Measurements from ENCODE around the gene C5orf46. TPM values are rescaled to one million over a fixed set of nuclear protein-coding genes. Genes with fewer than 3 reads are reported as not detected.

The C5orf46 gene
- total RNA-seq, 1 experiment from 2014 or later = 78.7 TPM

DNA sequence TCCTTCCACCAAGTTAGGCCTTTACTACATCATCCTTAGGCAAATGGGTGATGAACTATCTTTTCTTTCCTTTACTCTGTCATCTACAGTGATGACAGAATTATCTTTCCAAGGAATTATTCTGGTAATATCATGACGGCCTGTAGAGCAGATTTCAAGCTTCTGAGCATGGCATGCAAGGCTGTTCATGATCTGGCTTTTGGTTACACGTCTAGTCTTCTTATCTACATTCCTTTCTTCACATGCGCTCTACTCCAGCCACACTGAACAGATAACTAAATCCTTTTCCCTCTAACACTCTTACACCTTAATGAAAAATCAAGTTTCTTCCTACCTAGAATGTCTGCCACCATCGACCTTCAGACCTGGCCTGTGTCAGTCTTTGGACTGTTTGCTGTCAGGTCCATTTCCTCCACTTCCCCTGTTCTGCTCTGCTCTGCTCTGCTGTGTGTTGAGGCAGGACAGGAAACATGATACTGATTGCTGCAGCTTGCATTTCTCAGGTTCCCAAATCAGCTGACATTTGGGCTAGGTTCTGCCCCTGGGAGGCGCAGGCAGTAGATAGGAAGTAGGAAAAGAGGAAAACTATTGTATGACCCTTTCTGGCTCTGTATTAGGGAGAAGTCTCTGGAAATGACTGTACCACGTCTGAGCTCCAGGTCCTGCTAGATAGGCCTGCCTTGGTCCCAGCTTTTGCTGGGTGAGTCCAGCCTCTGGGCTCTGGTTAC lies 23.6 kb downstream of the C5orf46 start:
- H3K4me1 ChIP-seq (ENCODE audit: insufficient read depth, low read length) = peaks cover 10% of the 10 kb centered on the region
- ATAC-seq = no peak
- ChIA-PET CTCF (interaction anchor here (0.5 to 0.6 kb wide), 2 partner anchors 53 to 225 kb away, joined by 3 read pairs; no protein-coding TSS in a partner anchor), POLR2A (ENCODE audit: unreplicated experiment) (no interaction called here)
- no peak for DNase-seq
- H2AFZ ChIP-seq (ENCODE audit: low read length) = no peak overlapping the region
- peaks cover 19% of the 10 kb centered on the region; the same call in 1 of the 2 replicates for H3K36me3 ChIP-seq (ENCODE audit: low read depth, low read length)
- BruUV-seq (replicated peaks) = no TSS peak
- intact Hi-C loops (cut with micrococcal nuclease) = no loop called here
- no peak overlapping the region for H3K9ac ChIP-seq (ENCODE audit: low read length)
- no peaks in the 10 kb centered on the region for H3F3A ChIP-seq (ENCODE audit: low read length, unreplicated experiment)
- H3K4me3 ChIP-seq (ENCODE audit: low read length) = no peak overlapping the region
- H3K9me2 ChIP-seq (replicated peaks; ENCODE audit: low read length) = no peaks in the 10 kb centered on the region
- no peaks in the 10 kb centered on the region for H3K9me3 ChIP-seq (ENCODE audit: low read length)
- H3K4me2 ChIP-seq (ENCODE audit: low read length) = no peak overlapping the region
- H4K20me1 ChIP-seq (ENCODE audit: low read length) = no peaks in the 10 kb centered on the region
- no peaks in the 10 kb centered on the region for H3K79me2 ChIP-seq (ENCODE audit: low read length)
- H3K27ac ChIP-seq (ENCODE audit: low read length) = no peak overlapping the region
- no peaks in the 10 kb centered on the region for H3K27me3 ChIP-seq (ENCODE audit: low read length)
- TF ChIP-seq, protein P1, sequence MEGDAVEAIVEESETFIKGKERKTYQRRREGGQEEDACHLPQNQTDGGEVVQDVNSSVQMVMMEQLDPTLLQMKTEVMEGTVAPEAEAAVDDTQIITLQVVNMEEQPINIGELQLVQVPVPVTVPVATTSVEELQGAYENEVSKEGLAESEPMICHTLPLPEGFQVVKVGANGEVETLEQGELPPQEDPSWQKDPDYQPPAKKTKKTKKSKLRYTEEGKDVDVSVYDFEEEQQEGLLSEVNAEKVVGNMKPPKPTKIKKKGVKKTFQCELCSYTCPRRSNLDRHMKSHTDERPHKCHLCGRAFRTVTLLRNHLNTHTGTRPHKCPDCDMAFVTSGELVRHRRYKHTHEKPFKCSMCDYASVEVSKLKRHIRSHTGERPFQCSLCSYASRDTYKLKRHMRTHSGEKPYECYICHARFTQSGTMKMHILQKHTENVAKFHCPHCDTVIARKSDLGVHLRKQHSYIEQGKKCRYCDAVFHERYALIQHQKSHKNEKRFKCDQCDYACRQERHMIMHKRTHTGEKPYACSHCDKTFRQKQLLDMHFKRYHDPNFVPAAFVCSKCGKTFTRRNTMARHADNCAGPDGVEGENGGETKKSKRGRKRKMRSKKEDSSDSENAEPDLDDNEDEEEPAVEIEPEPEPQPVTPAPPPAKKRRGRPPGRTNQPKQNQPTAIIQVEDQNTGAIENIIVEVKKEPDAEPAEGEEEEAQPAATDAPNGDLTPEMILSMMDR (conservative IDR thresholded peaks at IDR 0.05; ENCODE audit: low read depth, low read length) = no peak
- no peak for TF ChIP-seq EZH2phosphoT487 (IDR thresholded peaks at IDR 0.05; ENCODE audit: borderline replicate concordance, low read length)
- no peak for TF ChIP-seq EZH2 (IDR thresholded peaks at IDR 0.05; ENCODE audit: low read length, unreplicated experiment)

DNA sequence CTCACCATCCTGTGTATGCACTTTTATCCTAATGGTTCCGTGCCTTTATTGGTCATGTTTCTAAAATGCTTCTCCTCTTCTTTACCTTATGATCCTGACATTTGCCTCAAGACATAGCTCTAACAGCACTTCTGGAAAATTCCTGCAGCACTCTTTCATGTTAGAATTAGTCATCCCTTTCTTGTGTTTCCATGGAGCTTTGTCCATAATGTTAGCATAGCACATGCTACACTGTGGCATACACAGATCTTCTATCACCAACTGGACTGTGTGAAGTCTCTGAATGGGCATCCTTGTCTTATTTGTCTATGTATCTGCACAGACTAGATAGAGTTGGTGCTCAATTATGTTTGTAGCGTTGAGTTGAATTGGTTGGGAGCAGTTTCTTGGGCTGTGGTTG lies 25.9 kb downstream of the C5orf46 start:
- H3K27me3 ChIP-seq (ENCODE audit: low read length) = no peaks in the 10 kb centered on the region
- ATAC-seq = peak; percentile 43; the same call in 1 of the 2 replicates
- ChIA-PET POLR2A (ENCODE audit: unreplicated experiment) (interaction anchor here (1.2 kb wide), 1 partner anchor 55 kb away, joined by 6 read pairs; no protein-coding TSS in a partner anchor), CTCF (no interaction called here)
- no peaks in the 10 kb centered on the region for H3F3A ChIP-seq (ENCODE audit: low read length, unreplicated experiment)
- DNase-seq = no peak
- intact Hi-C loops (cut with micrococcal nuclease) = no loop called here
- no peak overlapping the region for H2AFZ ChIP-seq (ENCODE audit: low read length)
- no peak overlapping the region for H3K4me2 ChIP-seq (ENCODE audit: low read length)
- no peak overlapping the region for H3K4me3 ChIP-seq (ENCODE audit: low read length)
- TF ChIP-seq EZH2 (IDR thresholded peaks at IDR 0.05; ENCODE audit: low read length, unreplicated experiment) = no peak
- TF ChIP-seq, protein P1 (conservative IDR thresholded peaks at IDR 0.05; ENCODE audit: low read depth, low read length) = no peak
- TF ChIP-seq EZH2phosphoT487 (IDR thresholded peaks at IDR 0.05; ENCODE audit: borderline replicate concordance, low read length) = no peak
- no peaks in the 10 kb centered on the region for H4K20me1 ChIP-seq (ENCODE audit: low read length)
- H3K27ac ChIP-seq (ENCODE audit: low read length) = no peak overlapping the region
- no peaks in the 10 kb centered on the region for H3K9me3 ChIP-seq (ENCODE audit: low read length)
- BruUV-seq (replicated peaks) = no TSS peak
- no peaks in the 10 kb centered on the region for H3K9me2 ChIP-seq (replicated peaks; ENCODE audit: low read length)
- no peak overlapping the region for H3K9ac ChIP-seq (ENCODE audit: low read length)
- peaks cover 15% of the 10 kb centered on the region; the same call in 1 of the 2 replicates for H3K36me3 ChIP-seq (ENCODE audit: low read depth, low read length)
- H3K4me1 ChIP-seq (ENCODE audit: insufficient read depth, low read length) = peaks cover 6% of the 10 kb centered on the region; the same call in 1 of the 2 replicates
- no peaks in the 10 kb centered on the region for H3K79me2 ChIP-seq (ENCODE audit: low read length)

DNA sequence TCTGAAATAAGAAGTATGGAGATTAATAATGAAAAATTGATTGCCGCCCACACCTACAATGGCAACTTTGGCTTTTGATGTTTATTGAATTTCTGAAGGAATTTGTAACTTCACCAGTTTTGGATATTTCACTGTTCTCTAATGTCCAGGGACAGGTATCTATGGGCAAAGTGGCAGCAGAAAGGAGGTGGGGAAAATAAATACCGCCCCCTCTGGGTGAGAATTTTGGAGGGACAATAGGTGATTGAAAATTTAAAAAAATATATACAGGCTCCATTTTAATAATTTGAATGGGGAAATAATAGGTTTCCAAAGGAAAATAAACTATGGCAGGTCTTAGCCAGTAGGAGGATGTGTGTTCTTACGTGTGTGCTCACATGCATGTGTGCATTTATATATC lies 26.6 kb downstream of the C5orf46 start:
- Histone ChIP-seq H3K9ac (ENCODE audit: low read length) (no peak overlapping the region), H3K27ac (ENCODE audit: low read length) (no peak overlapping the region), H3K4me2 (ENCODE audit: low read length) (no peak overlapping the region), H3K4me3 (ENCODE audit: low read length) (no peak overlapping the region), H3F3A (ENCODE audit: low read length, unreplicated experiment) (no peaks in the 10 kb centered on the region), H3K27me3 (ENCODE audit: low read length) (no peaks in the 10 kb centered on the region), H4K20me1 (ENCODE audit: low read length) (no peaks in the 10 kb centered on the region), H3K36me3 (ENCODE audit: low read depth, low read length) (peaks cover 11% of the 10 kb centered on the region; the same call in 1 of the 2 replicates), H2AFZ (ENCODE audit: low read length) (no peak overlapping the region), H3K79me2 (ENCODE audit: low read length) (no peaks in the 10 kb centered on the region), H3K4me1 (ENCODE audit: insufficient read depth, low read length) (peaks cover 11% of the 10 kb centered on the region), H3K9me3 (ENCODE audit: low read length) (no peaks in the 10 kb centered on the region), H3K9me2 (replicated peaks; ENCODE audit: low read length) (no peaks in the 10 kb centered on the region)
- no peak for TF ChIP-seq EZH2 (IDR thresholded peaks at IDR 0.05; ENCODE audit: low read length, unreplicated experiment)
- TF ChIP-seq, protein P1 (conservative IDR thresholded peaks at IDR 0.05; ENCODE audit: low read depth, low read length) = peak; percentile 34
- DNase-seq (no peak), ATAC-seq (no peak)
- CTCF ChIA-PET = no interaction called here
- POLR2A ChIA-PET (ENCODE audit: unreplicated experiment) = no interaction called here
- BruUV-seq (replicated peaks) = no TSS peak
- intact Hi-C loops (cut with micrococcal nuclease) = no loop called here

Data from PC-3 (cell line).